H1 (cell line): ENCODE measurements around the gene SLC20A1. TPM values are rescaled to one million over a fixed set of nuclear protein-coding genes. Genes with fewer than 3 reads are reported as not detected.

Source experiments
- CTCF ChIA-PET: fragments of 300-600 bp; sonication (Branson Sonifier 250); formaldehyde crosslinking; loops from one replicate; lab custom pipeline; 2021; ENCODE audit not compliant: partially characterized antibody; lab: Charles Lee
- POLR2A ChIA-PET: fragments of 300-600 bp; sonication (Branson Sonifier 250); formaldehyde crosslinking; loops from one replicate; lab custom pipeline; 2021; ENCODE audit warnings: inconsistent platforms; ENCODE audit not compliant: partially characterized antibody; lab: Charles Lee
- DNase-seq, 2 experiments: peaks; one replicate each; pipeline versions ENCODE4 v3.0.0 to v3.0.0-alpha.2; 2010 to 2022; ENCODE audit warnings: low spot score in 2 of 2, low read depth in 1 of 2, mixed read lengths in 1 of 2
- FAIRE-seq: peaks from 2 replicates; lab custom pipeline; 2011; peaks lifted over from hg19 to GRCh38; lab: Jason Lieb, UNC
- H2AFZ ChIP-seq: 2 replicates; pipeline ENCODE4 v1.8.1; 2012; ENCODE audit warnings: low read length, inconsistent platforms
- H2AK5ac ChIP-seq: 2 replicates; pipeline ENCODE4 v1.6.1; 2013; ENCODE audit warnings: low read depth, low read length
- H2BK120ac ChIP-seq: replicated peaks from 2 replicates; pipeline ENCODE3; 2013; ENCODE audit warnings: low read depth, low read length, inconsistent platforms
- H2BK12ac ChIP-seq: 2 replicates; pipeline ENCODE4 v1.6.1; 2013; ENCODE audit warnings: low read depth, low read length
- H2BK15ac ChIP-seq: 2 replicates; pipeline ENCODE4 v1.6.1; 2013; ENCODE audit warnings: low read length
- H2BK20ac ChIP-seq: 2 replicates; pipeline ENCODE4 v1.6.1; 2013; ENCODE audit warnings: low read length
- H2BK5ac ChIP-seq: 2 replicates; pipeline ENCODE4 v1.6.1; 2013; ENCODE audit warnings: low read depth, low read length
- H3K14ac ChIP-seq: 2 replicates; pipeline ENCODE4 v1.6.1; 2013; ENCODE audit warnings: inconsistent platforms; ENCODE audit not compliant: insufficient read length
- H3K18ac ChIP-seq: 2 replicates; pipeline ENCODE4 v1.6.1; 2013; ENCODE audit warnings: low read length; ENCODE audit errors: extremely low read depth
- H3K23ac ChIP-seq: 2 replicates; pipeline ENCODE4 v1.6.1; 2013; ENCODE audit warnings: inconsistent platforms; ENCODE audit not compliant: insufficient read length
- H3K23me2 ChIP-seq: 2 replicates; pipeline ENCODE4 v1.6.1; 2013; ENCODE audit warnings: low read depth, low read length
- H3K27ac ChIP-seq: 2 replicates; pipeline ENCODE4 v1.6.1; 2011; ENCODE audit warnings: low read depth, low read length, inconsistent platforms
- H3K27me3 ChIP-seq, 4 experiments: replicated peaks in 1 of 4; 1 replicate in 1 of 4; 2 replicates in 3 of 4; pipeline versions ENCODE4 v1.6.1 to v1.8.1; 2011 to 2013; ENCODE audit warnings: low read length in 3 of 4, mild to moderate bottlenecking in 3 of 4, inconsistent platforms in 2 of 4, mixed read lengths in 2 of 4, moderate library complexity in 1 of 4; ENCODE audit not compliant: control insufficient read depth in 3 of 4, insufficient read depth in 3 of 4; ENCODE audit errors: extremely low read depth in 1 of 4
- H3K36me3 ChIP-seq, 4 experiments: 2 replicates each; pipeline versions ENCODE4 v1.6.1 to v1.8.1; 2011 to 2013; ENCODE audit warnings: mild to moderate bottlenecking in 4 of 4, low read length in 3 of 4, moderate library complexity in 2 of 4, control low read depth in 1 of 4, inconsistent platforms in 1 of 4; ENCODE audit not compliant: insufficient read depth in 4 of 4, control insufficient read depth in 2 of 4
- H3K4ac ChIP-seq: replicated peaks from 2 replicates; pipeline ENCODE3; 2013; ENCODE audit warnings: low read length, low read depth, mixed read lengths, inconsistent platforms; ENCODE audit not compliant: insufficient read length
- H3K4me1 ChIP-seq, 4 experiments: replicated peaks in 1 of 4; 1 replicate in 1 of 4; 2 replicates in 3 of 4; pipeline versions ENCODE4 v1.6.1 to v1.8.1; 2011 to 2013; ENCODE audit warnings: low read length in 3 of 4, inconsistent platforms in 2 of 4, mixed read lengths in 1 of 4; ENCODE audit not compliant: insufficient read depth in 4 of 4, control insufficient read depth in 3 of 4
- H3K4me2 ChIP-seq, 2 experiments: 2 replicates each; pipeline versions ENCODE4 v1.6.1 to v1.8.1; 2011 to 2013; ENCODE audit warnings: low read depth in 2 of 2, low read length in 2 of 2, control low read depth in 1 of 2, inconsistent platforms in 1 of 2, mild to moderate bottlenecking in 1 of 2; ENCODE audit not compliant: insufficient read depth in 1 of 2
- H3K4me3 ChIP-seq, 4 experiments: fragments of 200-600, 300-600 bp in 1 of 4; sonication (generic), shearing (Covaris generic), sonication (Bioruptor Twin) in 1 of 4; 2 replicates each; pipeline versions ENCODE4 v1.5.1 to v1.8.1; 2011 to 2016; ENCODE audit warnings: low read length in 4 of 4, low read depth in 3 of 4, control low read depth in 2 of 4, inconsistent platforms in 2 of 4, mild to moderate bottlenecking in 2 of 4, mixed read lengths in 1 of 4, moderate library complexity in 1 of 4; ENCODE audit not compliant: insufficient read depth in 2 of 4; ENCODE audit errors: extremely low read depth in 1 of 4
- H3K56ac ChIP-seq: replicated peaks from 2 replicates; pipeline ENCODE3; 2013; ENCODE audit warnings: low read depth, mild to moderate bottlenecking, mixed read lengths, low read length, inconsistent platforms; ENCODE audit not compliant: insufficient read length
- H3K79me1 ChIP-seq: 2 replicates; pipeline ENCODE4 v1.6.1; 2013; ENCODE audit warnings: low read depth, low read length, control low read depth
- H3K79me2 ChIP-seq, 2 experiments: 2 replicates each; pipeline versions ENCODE4 v1.6.1 to v1.8.1; 2012 to 2013; ENCODE audit warnings: low read length in 2 of 2, mild to moderate bottlenecking in 2 of 2, inconsistent platforms in 1 of 2; ENCODE audit not compliant: insufficient read depth in 2 of 2, control insufficient read depth in 1 of 2
- H3K9ac ChIP-seq, 4 experiments: replicated peaks in 1 of 4; 1 replicate in 1 of 4; 2 replicates in 3 of 4; pipeline versions ENCODE4 v1.6.1 to v1.8.1; 2011 to 2013; ENCODE audit warnings: low read depth in 3 of 4, low read length in 3 of 4, control low read depth in 2 of 4, mild to moderate bottlenecking in 2 of 4, moderate library complexity in 2 of 4, inconsistent platforms in 1 of 4; ENCODE audit errors: extremely low read depth in 1 of 4
- H3K9me3 ChIP-seq, 2 experiments: 2 replicates each; pipeline versions ENCODE4 v1.6.1 to v1.8.1; 2012 to 2013; ENCODE audit warnings: mild to moderate bottlenecking in 2 of 2, moderate library complexity in 2 of 2, control low read depth in 1 of 2, inconsistent platforms in 1 of 2, low read depth in 1 of 2, low read length in 1 of 2, mixed read lengths in 1 of 2; ENCODE audit not compliant: insufficient read depth in 2 of 2
- H4K20me1 ChIP-seq, 2 experiments: replicated peaks in 1 of 2; 2 replicates each; pipeline versions ENCODE3 to v1.8.1; 2011 to 2013; ENCODE audit warnings: inconsistent platforms in 2 of 2, low read length in 2 of 2, mild to moderate bottlenecking in 1 of 2; ENCODE audit not compliant: insufficient read depth in 2 of 2, control insufficient read depth in 1 of 2
- H4K5ac ChIP-seq: 2 replicates; pipeline ENCODE4 v1.6.1; 2013; ENCODE audit warnings: low read length, low read depth, mixed read lengths, inconsistent platforms; ENCODE audit not compliant: insufficient read length
- H4K8ac ChIP-seq: 2 replicates; pipeline ENCODE4 v1.8.0; 2013; ENCODE audit warnings: mild to moderate bottlenecking, moderate library complexity, low read length, inconsistent platforms; ENCODE audit not compliant: insufficient read depth; ENCODE audit errors: extremely low read depth
- H4K91ac ChIP-seq: replicated peaks from 2 replicates; pipeline ENCODE3; 2013; ENCODE audit warnings: low read length, mixed read lengths, inconsistent platforms; ENCODE audit not compliant: insufficient read length
- CHD2 ChIP-seq: IDR thresholded peaks from 2 replicates; pipeline ENCODE4 v1.6.1; 2012; ENCODE audit warnings: low read length, improper control_type of control experiment
- KDM4A ChIP-seq: IDR thresholded peaks from one replicate; pipeline ENCODE4 v1.7.1; 2012; ENCODE audit warnings: low read depth, mild to moderate bottlenecking, moderate library complexity, low read length, inconsistent platforms; ENCODE audit not compliant: severe bottlenecking
- SP1 ChIP-seq: IDR thresholded peaks from 2 replicates; pipeline ENCODE4 v1.6.1; 2011; ENCODE audit warnings: low read depth, low read length
- SP2 ChIP-seq: IDR thresholded peaks from 2 replicates; pipeline ENCODE4 v1.6.1; 2012; ENCODE audit warnings: mild to moderate bottlenecking, low read length, inconsistent platforms
- TAF7 ChIP-seq: optimal IDR thresholded peaks from 2 replicates; pipeline ENCODE3; 2011; ENCODE audit warnings: low read depth, mild to moderate bottlenecking, inconsistent platforms, low read length, moderate library complexity, borderline replicate concordance
- whole genome bisulfite sequencing, 2 experiments: shearing (Covaris generic) in 1 of 2; methylation state at CpG; one replicate each; pipeline versions ENCODE4 v1.1.6 to v1.1.7; 2013 to 2015; ENCODE audit warnings: low lambda C conversion rate in 2 of 2, mixed read lengths in 2 of 2, inconsistent platforms in 1 of 2, low coverage in 1 of 2, missing lambda C conversion rate in 1 of 2; ENCODE audit not compliant: insufficient replicate concordance in 2 of 2, insufficient coverage in 1 of 2, insufficient read length in 1 of 2; ENCODE audit errors: extremely low coverage in 1 of 2, missing lambda C conversion rate in 1 of 2; 5-methylcytosine and 5-hydroxymethylcytosine counted together
- polyA plus RNA-seq, 7 experiments: library from polyadenylated mRNA; depleted of rRNA in 3 of 7; stranded (reverse) in 5 of 7; unstranded in 2 of 7; fragments of >200 nt in 5 of 7; fragments of 200-250 nt in 2 of 7; gene quantifications; 1 replicate in 5 of 7; 2 replicates in 1 of 7; 4 replicates in 1 of 7; pipeline versions ENCODE4 v1.2.1 to v1.2.3, GENCODE V29; 2011 to 2013; ENCODE audit warnings: missing spikeins in 2 of 7, mixed read lengths in 2 of 7
- total RNA-seq: library from RNA; stranded (reverse); fragmentation: NEBNext Ultra II Directional; extraction: Animal tissue kit (Norgen Biotek cat#: 25700); gene quantifications from 2 replicates; pipeline ENCODE4 v1.2.1, GENCODE V29; 2021

The SLC20A1 gene
- total and polyA plus RNA-seq, 2 of the 8 experiments (the other 6 are each of a cell fraction or from before 2014, with no cell fraction given): 42.6 to 105 TPM

- no peak overlapping the region for H3K56ac ChIP-seq
- H3K4me3 ChIP-seq: no peak overlapping the region
- no peak overlapping the region for H2BK15ac ChIP-seq
- no peak overlapping the region for H3K14ac ChIP-seq
- ChIA-PET CTCF (interaction anchor here (0.8 to 10.5 kb wide), 5 partner anchors 14 to 96 kb away, joined by 3 to 185 read pairs (median 39); partner anchors contain the start of genes CHCHD5, NT5DC4 and SLC20A1), POLR2A (interaction anchor here (0.9 to 3.6 kb wide), 3 partner anchors 14 to 97 kb away, joined by 3 to 33 read pairs (median 8); partner anchors contain the start of gene SLC20A1)
- no peaks in the 10 kb centered on the region for H4K20me1 ChIP-seq
- peaks cover 1% of the 10 kb centered on the region; the same call in 1 of the 2 replicates for H3K23me2 ChIP-seq
- FAIRE-seq: no peak
- WGBS, 2 experiments: 91% methylated on average over 6 of the region's 6 CpGs; no CpG with 5 or more reads in 1 of the 2 experiments
- no peak overlapping the region for H4K91ac ChIP-seq
- H4K8ac ChIP-seq: no peak overlapping the region
- H3K27me3 ChIP-seq: no peaks in the 10 kb centered on the region
- H2BK5ac ChIP-seq: no peak overlapping the region
- no peak overlapping the region for H3K4me2 ChIP-seq
- H3K9me3 ChIP-seq: no peaks in the 10 kb centered on the region
- no peak overlapping the region for H3K23ac ChIP-seq
- H3K79me1 ChIP-seq: no peaks in the 10 kb centered on the region
- no peak overlapping the region for H3K4ac ChIP-seq
- no peaks in the 10 kb centered on the region for H3K36me3 ChIP-seq
- DNase-seq: no peak
- H4K5ac ChIP-seq: no peak overlapping the region
- peaks cover 0 to 10% (median 6%) of the 10 kb centered on the region in 4 experiments; a peak in 4 of 7 replicates for H3K4me1 ChIP-seq
- no peak overlapping the region for H2AK5ac ChIP-seq
- H2BK20ac ChIP-seq: no peak overlapping the region
- H3K9ac ChIP-seq: no peak overlapping the region
- H3K18ac ChIP-seq: no peak overlapping the region
- no peaks in the 10 kb centered on the region for H3K79me2 ChIP-seq
- no peak overlapping the region for H2BK120ac ChIP-seq
- no peak overlapping the region for H2BK12ac ChIP-seq
- no peak overlapping the region for H2AFZ ChIP-seq
- no peak overlapping the region for H3K27ac ChIP-seq
- TF ChIP-seq SP1: no peak
- TF ChIP-seq CHD2: no peak
- no peak for TF ChIP-seq SP2
- no peak for TF ChIP-seq TAF7
- no peak for TF ChIP-seq KDM4A
Measured at GRCh38 chr2:112629224-112629623, 16.5 kb upstream of the SLC20A1 start.
